Measurements from ENCODE around the gene MT1A.
"Not testable (repeated sequence)": the region's sequence is repeated elsewhere in the genome, so short reads cannot be mapped to it uniquely, and the experiment has no call there.

The MT1A gene

DNA sequence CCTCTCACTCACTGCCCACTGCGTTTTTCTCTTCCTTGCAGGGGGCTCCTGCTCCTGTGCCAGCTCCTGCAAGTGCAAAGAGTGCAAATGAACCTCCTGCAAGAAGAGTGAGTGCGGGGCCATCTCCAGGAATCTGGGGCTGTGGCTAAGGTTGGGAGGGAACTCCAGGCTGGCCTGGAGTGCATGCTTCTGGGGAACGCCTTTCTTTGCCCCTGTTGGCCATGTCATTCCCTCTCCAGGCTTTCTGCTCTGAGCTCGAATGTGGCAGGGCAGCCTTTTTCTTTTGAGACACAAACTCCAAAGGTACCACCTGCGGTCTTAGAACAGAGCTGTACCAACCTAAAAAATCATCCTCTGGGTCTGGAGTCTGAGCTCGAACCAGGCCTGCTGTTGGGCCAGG, 20.3 kb upstream of the MT1A start:
- Mint-ChIP-seq H3K4me1 (peaks cover 37% of the 10 kb centered on the region), H3K27me3 (peaks cover 19% of the 10 kb centered on the region), H3K9me3 (no peaks in the 10 kb centered on the region), H3K27ac (no peak overlapping the region), H3K36me3 (ENCODE audit: low read depth) (no peaks in the 10 kb centered on the region), H3K4me3 (no peak overlapping the region)
- no peak for ATAC-seq
- DNase-seq = no peak

DNA sequence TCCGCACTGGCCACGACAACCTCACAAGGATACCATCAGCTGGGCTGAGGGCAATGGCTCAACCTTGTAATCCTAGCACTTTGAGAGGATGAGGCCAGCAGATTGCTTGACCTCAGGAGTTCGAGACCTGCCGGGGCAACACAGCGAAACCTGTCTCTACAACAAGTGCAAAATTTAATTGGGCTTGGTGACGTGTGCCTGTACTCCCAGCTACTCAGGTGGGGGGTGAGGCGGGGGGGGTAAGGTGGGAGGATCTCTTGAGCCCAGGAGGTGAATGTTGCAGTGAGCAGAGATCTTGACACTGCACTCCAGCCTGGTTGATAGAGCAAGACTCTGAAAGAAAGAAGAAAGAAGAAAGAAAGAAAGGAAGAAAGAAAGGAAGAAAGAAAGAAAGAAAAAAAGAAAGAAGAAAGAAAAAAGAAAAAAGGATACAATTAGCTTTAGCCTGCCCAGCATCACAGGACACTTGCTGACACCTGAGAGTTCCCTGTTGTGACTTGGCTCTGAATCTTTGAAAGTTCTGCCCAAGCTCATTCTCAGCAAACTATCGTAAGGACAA, 18.0 kb upstream of the MT1A start:
- ATAC-seq (no peak), DNase-seq (no peak)
- Mint-ChIP-seq H3K4me1 (peaks cover 22% of the 10 kb centered on the region), H3K27ac (no peak overlapping the region), H3K4me3 (no peak overlapping the region), H3K36me3 (ENCODE audit: low read depth) (no peaks in the 10 kb centered on the region), H3K9me3 (no peaks in the 10 kb centered on the region), H3K27me3 (peaks cover 27% of the 10 kb centered on the region)

GRCh38 chr16:56621665-56622445, 16.6 kb upstream of the MT1A start:
- H3K4me1 Mint-ChIP-seq = peaks cover 24% of the 10 kb centered on the region
- H3K27ac Mint-ChIP-seq; H3K9me3 Mint-ChIP-seq; H3K4me3 Mint-ChIP-seq; H3K36me3 Mint-ChIP-seq (ENCODE audit: low read depth); ATAC-seq; DNase-seq: not testable (repeated sequence)
- peaks cover 25% of the 10 kb centered on the region for H3K27me3 Mint-ChIP-seq

GRCh38 chr16:56623184-56623583, 15.3 kb upstream of the MT1A start:
- H3K36me3 Mint-ChIP-seq (ENCODE audit: low read depth) = not testable (repeated sequence)

DNA sequence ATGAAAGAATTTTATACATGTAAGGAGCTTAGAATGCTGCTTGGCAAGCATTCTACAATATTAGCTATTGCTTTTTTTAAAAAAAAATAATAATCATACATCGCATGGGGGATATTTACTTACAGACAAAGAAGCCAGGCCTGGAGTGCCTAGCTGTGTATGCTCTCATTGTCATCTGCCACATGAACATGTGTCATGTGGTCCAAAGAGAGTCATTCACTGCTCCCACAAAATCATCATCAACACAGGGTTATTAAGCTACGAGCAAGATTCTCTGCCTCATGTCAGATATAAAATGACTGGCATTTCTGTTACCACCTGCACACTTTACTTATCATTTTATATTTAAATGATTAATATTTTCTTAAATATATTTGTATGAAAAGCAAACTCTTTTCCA, 14.8 kb upstream of the MT1A start:
- Mint-ChIP-seq H3K9me3 (no peaks in the 10 kb centered on the region), H3K27ac (no peak overlapping the region), H3K4me3 (no peak overlapping the region), H3K4me1 (peaks cover 17% of the 10 kb centered on the region), H3K27me3 (peaks cover 17% of the 10 kb centered on the region), H3K36me3 (ENCODE audit: low read depth) (no peaks in the 10 kb centered on the region)
- DNase-seq (no peak), ATAC-seq (no peak)

More at GRCh38 chr16:56623184-56623583, 15.3 kb upstream of the MT1A start:
- not testable (repeated sequence) for H3K4me3 Mint-ChIP-seq, DNase-seq, H3K9me3 Mint-ChIP-seq, H3K27ac Mint-ChIP-seq, ATAC-seq
- Mint-ChIP-seq H3K4me1 (peaks cover 17% of the 10 kb centered on the region), H3K27me3 (peaks cover 20% of the 10 kb centered on the region)

- peak within 1 kb of the TSS; percentile 76 for H3K27ac Mint-ChIP-seq
- peaks cover 20% of the 10 kb centered on the region for H3K4me1 Mint-ChIP-seq
- DNase-seq = peak; percentile 44
- ATAC-seq = peak; percentile 88
- peaks cover 21% of the 10 kb centered on the region for H3K27me3 Mint-ChIP-seq
- H3K4me3 Mint-ChIP-seq = peak within 1 kb of the TSS; percentile 82
- H3K36me3 Mint-ChIP-seq (ENCODE audit: low read depth) = no peaks in the 10 kb centered on the region
- no peaks in the 10 kb centered on the region for H3K9me3 Mint-ChIP-seq
Observed at GRCh38 chr16:56625140-56625942, 13.1 kb upstream of the MT1A start, which contains the start of gene MT1E. MT1E (plus strand) TSS chr16:56625781; CDS start chr16:56625852, 71 bp downstream.

DNA sequence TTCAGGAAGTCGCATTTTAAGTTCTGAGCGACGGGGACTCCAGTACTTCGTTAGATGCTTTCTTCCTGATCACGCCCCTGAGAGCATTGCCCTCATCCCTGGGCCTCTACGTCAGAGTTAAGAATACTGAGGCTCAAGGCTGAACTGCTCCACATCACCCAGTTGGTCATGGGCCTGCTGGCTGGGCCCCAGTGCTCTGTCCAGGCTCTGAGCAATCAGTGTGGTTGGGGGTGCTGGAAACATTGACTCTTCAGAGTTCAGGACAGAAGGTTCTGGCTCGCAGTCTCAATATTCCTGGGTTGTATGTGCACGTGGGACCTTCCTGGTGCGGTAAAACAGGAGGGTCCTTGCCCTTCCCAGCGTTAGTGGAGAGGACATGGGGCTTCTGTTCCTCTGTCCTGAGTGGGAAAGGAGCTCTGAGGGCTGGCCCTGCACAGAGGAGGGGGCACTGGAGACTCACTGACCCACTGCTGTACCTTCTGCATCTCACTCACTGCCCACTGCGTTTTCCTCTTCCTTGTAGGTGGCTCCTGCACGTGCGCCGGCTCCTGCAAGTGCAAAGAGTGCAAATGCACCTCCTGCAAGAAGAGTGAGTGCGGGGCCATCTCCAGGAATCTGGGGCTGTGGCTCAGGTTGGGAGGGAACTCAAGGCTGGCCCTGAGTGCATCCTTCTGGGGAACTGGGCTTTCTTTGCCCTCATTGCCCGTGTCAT, 12.4 kb upstream of the MT1A start:
- DNase-seq = no peak
- peaks cover 20% of the 10 kb centered on the region for H3K4me1 Mint-ChIP-seq
- peak; percentile 41 for ATAC-seq
- no peaks in the 10 kb centered on the region for H3K9me3 Mint-ChIP-seq
- peaks cover 26% of the 10 kb centered on the region for H3K27me3 Mint-ChIP-seq
- peak overlapping the region; percentile 47 for H3K27ac Mint-ChIP-seq
- no peaks in the 10 kb centered on the region for H3K36me3 Mint-ChIP-seq (ENCODE audit: low read depth)
- peak overlapping the region; percentile 82 for H3K4me3 Mint-ChIP-seq

GRCh38 chr16:56626685-56627084, 11.8 kb upstream of the MT1A start:
- ATAC-seq (no peak), DNase-seq (no peak)
- Mint-ChIP-seq H3K9me3 (no peaks in the 10 kb centered on the region), H3K27me3 (peaks cover 31% of the 10 kb centered on the region), H3K27ac (no peak overlapping the region), H3K36me3 (ENCODE audit: low read depth) (no peaks in the 10 kb centered on the region), H3K4me1 (peaks cover 21% of the 10 kb centered on the region), H3K4me3 (peak overlapping the region; percentile 82)

DNA sequence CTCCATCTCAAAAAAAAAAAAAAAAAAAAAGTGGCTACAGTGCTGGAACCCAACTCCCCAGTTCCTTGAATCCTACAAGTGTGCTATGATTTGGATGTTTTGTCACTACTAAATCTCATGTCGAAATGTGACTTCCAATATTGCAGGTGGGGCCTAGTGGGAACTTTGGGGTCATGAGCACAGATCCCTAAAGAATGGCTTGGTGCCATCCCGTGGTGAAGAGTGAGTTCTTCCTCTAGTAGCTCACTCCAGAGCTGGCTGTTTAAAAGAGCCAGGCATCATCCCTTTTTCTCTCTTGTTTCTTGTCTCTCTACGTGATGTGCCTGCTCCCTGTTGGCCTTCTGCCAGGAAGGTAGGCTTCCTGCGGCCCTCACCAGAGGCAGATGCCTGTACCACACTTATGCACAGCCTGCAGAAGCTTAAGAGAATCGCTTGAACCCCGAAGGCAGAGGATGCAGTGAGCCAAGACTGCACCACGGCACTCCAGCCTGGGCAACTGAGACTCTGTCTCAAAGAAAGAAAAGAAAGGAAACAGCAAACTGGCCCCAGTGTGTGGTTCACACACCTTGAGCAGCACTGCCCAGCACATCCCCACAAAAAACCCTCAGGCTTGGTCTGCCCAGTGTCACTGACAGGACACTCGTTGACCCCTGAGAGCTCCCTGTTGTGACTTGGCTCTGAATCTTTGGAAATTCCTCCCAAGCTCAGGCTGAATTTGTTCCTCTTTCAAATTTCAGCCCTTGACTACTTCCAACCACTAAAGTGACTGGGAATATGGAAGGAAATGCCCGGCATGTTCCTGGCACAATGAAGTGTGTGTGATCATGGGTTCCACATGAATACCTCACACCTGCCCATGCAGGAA, 9.7 kb upstream of the MT1A start:
- H3K27me3 Mint-ChIP-seq = peaks cover 47% of the 10 kb centered on the region
- no peaks in the 10 kb centered on the region for H3K9me3 Mint-ChIP-seq
- ATAC-seq (no peak), DNase-seq (no peak)
- H3K27ac Mint-ChIP-seq = no peak overlapping the region
- H3K36me3 Mint-ChIP-seq (ENCODE audit: low read depth) = no peaks in the 10 kb centered on the region
- H3K4me1 Mint-ChIP-seq = peaks cover 29% of the 10 kb centered on the region
- no peak overlapping the region for H3K4me3 Mint-ChIP-seq

- no peaks in the 10 kb centered on the region for H3K36me3 Mint-ChIP-seq (ENCODE audit: low read depth)
- H3K9me3 Mint-ChIP-seq = no peaks in the 10 kb centered on the region
- H3K4me1 Mint-ChIP-seq = peaks cover 26% of the 10 kb centered on the region
- no peak for ATAC-seq
- no peak overlapping the region for H3K27ac Mint-ChIP-seq
- no peak for DNase-seq
- no peak overlapping the region for H3K4me3 Mint-ChIP-seq
- H3K27me3 Mint-ChIP-seq = peaks cover 52% of the 10 kb centered on the region
Observed at GRCh38 chr16:56629531-56629930, 8.9 kb upstream of the MT1A start.

DNA sequence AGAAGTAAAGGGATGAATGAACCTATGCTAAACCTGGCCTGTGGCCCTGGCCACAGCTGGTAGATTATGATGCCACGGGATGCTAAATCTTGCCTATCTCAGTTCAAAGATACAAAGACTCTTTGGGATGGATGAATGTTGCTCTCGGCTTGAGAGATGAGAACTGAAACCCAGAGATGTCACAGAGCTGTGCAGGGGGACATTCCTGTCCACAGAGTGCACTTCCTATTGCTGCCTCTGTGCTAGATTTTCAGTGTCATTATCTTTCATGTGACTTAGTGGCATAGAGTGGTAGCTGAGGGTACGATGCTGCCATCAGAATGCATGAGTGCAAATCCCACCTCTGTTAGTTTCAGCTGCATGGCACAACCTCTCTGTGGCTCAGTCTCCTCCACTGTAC, 8.3 kb upstream of the MT1A start:
- DNase-seq = no peak
- Mint-ChIP-seq H3K27ac (no peak overlapping the region), H3K9me3 (no peaks in the 10 kb centered on the region), H3K4me3 (no peak overlapping the region), H3K27me3 (peaks cover 53% of the 10 kb centered on the region), H3K36me3 (ENCODE audit: low read depth) (no peaks in the 10 kb centered on the region), H3K4me1 (peaks cover 26% of the 10 kb centered on the region)
- ATAC-seq = no peak

- no peak overlapping the region for H3K27ac Mint-ChIP-seq
- H3K9me3 Mint-ChIP-seq = no peaks in the 10 kb centered on the region
- no peak for DNase-seq
- peaks cover 61% of the 10 kb centered on the region for H3K27me3 Mint-ChIP-seq
- no peaks in the 10 kb centered on the region for H3K36me3 Mint-ChIP-seq (ENCODE audit: low read depth)
- no peak overlapping the region for H3K4me3 Mint-ChIP-seq
- peaks cover 23% of the 10 kb centered on the region for H3K4me1 Mint-ChIP-seq
- no peak for ATAC-seq
Observed at GRCh38 chr16:56631197-56631596, 7.3 kb upstream of the MT1A start.

GRCh38 chr16:56631832-56632155, 6.7 kb upstream of the MT1A start:
- H3K4me1 Mint-ChIP-seq = peaks cover 21% of the 10 kb centered on the region
- no peaks in the 10 kb centered on the region for H3K36me3 Mint-ChIP-seq (ENCODE audit: low read depth)
- H3K27ac Mint-ChIP-seq = no peak overlapping the region

More at GRCh38 chr16:56631832-56632155, 6.7 kb upstream of the MT1A start:
- DNase-seq = no peak
- ATAC-seq = no peak
- H3K4me3 Mint-ChIP-seq = peak overlapping the region; percentile 65
- no peaks in the 10 kb centered on the region for H3K9me3 Mint-ChIP-seq
- peaks cover 66% of the 10 kb centered on the region for H3K27me3 Mint-ChIP-seq
